ENCODE results near the gene LST1.

LST1 gene

DNA sequence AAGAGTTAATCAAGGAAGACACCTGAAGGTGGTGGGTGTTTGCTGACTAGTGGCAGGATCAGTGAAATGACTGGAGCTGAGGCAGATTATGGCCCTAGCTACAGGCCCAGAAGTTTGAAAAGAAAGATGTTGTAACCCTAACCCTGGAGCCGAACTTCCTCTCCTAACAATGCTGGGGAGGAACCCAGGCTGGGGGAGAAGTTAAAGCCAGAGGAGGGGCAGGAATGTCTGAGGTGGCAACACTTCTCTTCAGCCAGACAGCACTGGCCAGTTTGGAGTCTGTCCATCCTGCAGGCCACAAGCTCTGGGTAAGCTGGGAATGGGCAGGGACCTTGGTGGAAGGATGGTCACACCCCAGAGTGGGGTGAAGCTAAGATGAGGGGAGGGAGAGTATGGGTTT, at the start of gene LST1:
LST1 (plus strand) TSS at position 270 of the 400 bp plus-strand sequence. CDS start 1,023 bp downstream, outside the sequence.
- DNase-seq, result peak in 1 of 2 donors; percentile 30

DNA sequence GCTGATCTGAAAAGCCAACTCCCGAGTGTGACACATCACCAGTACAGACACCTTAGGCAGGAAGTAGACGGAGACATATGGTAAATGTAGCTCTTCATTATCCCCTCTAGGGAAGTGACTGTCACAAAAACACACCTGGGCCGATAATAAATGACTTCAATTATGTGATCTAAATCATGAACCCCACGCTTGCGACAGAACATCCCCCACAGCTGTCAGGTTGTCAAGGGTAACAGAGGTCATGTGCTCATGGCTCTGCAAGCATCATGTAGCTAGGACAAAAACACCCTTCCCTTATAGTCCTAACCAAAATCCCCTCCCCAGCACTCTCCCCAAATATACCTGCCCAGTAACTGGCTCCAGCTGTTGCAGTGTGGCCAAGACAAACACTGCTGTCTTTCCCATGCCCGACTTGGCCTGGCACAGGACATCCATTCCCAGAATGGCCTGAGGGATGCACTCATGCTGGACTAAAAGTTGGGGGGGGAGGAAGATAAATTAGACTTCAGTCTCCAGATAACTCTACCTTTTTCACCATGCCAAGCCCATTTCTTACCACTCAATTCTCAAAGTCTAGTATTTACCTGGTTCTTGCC, 47.2 kb upstream of the LST1 start:
- peak in 1 of 2 donors; percentile 40 for DNase-seq

DNA sequence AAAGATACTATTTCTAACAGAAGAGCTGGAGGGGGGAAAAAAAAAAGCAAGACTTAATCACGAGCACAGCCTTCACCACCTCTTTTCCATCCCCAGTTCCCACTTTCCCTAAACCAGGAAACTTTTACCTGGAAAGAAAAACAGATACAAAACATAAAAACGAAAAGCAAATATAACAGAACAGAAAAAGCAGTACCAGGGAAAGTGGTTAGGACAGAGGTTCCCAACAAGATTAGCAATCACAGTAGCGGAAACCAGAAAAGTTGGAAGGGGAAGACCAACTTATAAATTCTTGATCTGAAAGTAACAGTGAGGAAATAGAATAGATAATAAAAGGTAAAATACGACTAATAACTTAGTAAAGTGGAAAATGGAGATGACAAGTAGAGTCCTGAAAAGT, 45.4 kb upstream of the LST1 start:
- no peak for DNase-seq

DNA sequence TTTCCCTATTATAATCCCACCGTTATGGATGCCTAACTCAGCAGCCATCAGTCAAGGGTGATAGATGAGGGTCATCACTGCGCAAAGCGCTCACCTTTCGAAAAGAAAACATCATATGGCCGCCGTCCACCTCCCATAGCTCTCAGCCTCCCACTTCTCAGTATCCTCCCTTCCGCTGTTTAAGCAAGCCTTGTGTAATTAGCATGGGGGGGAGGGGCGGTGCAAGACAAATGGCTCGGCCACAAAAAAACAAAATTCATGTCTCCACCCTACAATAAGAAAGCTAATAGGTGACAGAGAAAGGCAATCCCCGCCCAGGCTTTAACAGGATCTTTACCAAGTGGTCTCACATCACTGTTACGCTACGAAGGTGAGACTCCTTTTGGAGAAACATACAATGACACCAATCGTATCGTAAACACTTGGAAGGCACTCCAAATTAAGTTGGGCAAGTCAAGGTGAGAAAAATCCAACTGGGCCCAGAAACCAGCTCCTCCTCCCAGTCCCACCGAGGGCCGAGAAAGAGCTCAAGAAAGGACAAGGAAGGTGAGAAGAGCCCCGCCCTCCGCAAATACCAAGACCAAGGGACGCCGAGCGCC, 44.9 kb upstream of the LST1 start:
- peak; percentile 73 to 82 for DNase-seq

DNA sequence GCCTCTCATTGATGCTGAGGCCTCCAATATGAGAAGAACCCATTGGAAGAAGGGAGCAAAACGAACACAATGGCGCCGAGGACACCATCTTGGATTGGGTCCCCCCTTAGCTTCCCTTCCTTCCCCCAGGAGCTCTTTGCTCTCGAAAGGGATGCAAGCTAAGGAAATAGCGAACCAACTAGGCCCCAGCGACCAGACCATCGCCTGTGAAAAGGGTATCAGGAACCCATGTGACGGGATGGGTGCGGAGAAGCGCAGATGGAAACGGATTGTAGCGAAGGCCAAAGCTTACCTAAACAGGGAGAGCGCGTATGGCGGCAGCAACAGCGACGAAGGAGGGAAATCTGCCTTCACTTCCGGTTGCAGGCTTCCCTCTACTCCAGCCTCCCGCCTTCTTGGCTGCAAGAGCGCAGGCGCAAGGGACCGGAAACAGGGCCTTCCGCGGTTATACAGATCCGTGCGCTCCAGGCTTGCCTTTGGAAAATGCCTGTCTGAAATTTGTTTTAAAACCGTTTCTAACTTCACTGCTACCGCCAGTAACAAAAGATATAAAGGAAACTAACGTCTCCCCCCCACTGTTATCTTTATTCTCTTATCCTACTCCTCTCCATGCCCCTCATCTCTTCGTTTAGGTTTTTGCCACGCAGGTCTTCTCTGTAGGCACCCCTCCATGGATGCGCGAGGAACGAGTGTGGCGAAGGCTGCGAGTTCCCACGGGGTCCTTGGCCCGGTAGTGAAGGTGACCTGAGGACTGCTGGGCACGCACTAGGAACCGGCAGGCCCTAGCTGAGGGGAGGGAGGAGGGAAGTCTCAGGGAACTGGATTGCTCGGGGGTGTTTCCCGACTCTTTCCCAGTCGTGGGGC, 44.2 kb upstream of the LST1 start, which contains the start of gene DDX39B:
DDX39B (minus strand) TSS at position 346 of the 864 bp plus-strand sequence. CDS start 1,471 bp downstream, outside the sequence.
- peak; percentile 96 for DNase-seq

DNA sequence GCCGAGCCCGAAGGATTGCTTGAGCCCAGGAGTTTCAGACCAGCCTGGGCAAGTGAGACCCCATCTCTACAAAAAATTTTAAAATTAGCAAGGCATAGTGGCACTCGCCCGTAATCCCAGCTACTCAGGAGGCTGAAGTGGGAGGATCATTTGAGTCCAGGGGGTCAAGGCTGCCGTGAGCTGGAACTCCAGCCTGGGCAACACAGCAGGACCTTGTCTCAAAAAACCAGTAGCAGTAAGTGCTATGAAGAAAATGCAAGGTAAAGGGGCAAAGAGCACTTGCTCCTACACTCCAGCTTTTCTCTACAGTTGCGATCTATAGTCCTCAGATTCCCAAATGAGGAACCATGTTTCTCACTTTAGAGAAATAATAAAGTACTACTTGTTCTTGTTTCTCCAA, 42.4 kb upstream of the LST1 start:
- no peak for DNase-seq

DNA sequence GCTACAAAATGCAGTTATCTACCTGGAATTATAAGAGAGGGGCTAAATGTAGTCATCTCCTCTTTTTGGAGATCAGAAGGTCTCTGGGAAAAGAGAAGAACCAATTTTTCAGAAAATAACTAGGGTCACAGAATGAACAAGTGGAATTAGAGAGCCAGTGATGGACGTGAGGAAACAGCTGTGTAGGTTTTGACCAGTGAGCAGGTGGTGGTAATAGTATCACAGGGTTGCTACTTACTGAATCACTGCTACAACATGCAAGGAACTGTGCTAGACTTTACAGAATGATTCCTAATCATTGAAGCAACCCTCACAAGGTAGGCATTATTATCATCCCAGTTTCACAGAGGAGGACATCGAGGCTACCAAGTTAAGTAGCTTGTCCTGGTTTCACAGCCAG, 41.4 kb upstream of the LST1 start:
- DNase-seq, result no peak

DNA sequence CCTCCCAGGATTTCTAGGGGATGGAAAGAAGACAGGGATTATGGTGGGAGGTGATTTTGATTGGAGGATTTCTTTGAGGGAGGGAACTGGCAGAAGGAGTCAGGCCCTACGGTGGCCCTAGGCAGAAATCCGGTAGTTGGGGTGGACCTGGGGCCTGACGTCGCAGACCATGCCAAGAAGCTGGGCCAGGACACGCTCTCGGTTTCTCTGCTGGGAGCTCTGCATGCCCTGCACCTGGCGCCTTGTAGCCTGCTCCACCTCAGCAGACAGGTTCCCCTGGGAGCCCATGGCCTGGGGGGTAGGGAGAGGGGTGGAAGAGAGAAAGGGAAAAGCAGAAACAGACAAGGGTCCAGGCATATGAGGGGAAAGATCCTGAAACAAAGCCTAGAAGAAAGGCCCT, 40.8 kb upstream of the LST1 start:
- DNase-seq, result no peak

DNA sequence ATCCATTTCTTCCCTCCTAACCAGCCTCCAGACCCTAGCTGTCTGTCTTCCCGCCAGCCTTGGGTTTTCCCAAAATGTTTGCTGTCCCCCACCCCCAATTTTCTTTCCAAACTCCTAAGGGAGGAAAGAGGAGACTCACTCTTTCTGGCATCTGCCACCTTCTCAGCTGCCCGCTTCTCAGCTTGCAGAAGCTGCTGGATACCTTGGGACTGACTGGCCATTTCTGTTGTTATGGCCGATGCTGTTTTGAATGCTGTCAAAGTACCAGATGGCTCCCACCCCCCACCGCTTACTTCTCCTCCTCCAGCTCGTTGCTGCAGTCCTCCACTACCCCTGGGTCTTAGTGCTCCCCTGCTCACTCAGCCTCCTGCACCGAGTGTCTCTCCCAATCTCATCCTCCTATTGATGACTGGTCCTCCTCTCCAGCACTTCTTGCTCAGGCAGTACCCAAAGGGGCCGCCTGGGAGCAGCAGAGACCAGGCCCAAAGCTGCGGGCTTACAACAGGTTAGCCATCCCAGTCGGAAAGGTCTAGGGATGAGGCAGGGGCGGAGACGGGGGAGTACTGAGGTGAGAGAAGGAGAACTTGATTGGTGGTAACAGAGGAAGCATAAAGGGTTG, 39.6 kb upstream of the LST1 start, which contains the start of gene ATP6V1G2:
ATP6V1G2 (minus strand) TSS at position 270 of the 619 bp plus-strand sequence; CDS start at position 221, 49 bp downstream.
- DNase-seq, result peak; percentile 86 to 88

DNA sequence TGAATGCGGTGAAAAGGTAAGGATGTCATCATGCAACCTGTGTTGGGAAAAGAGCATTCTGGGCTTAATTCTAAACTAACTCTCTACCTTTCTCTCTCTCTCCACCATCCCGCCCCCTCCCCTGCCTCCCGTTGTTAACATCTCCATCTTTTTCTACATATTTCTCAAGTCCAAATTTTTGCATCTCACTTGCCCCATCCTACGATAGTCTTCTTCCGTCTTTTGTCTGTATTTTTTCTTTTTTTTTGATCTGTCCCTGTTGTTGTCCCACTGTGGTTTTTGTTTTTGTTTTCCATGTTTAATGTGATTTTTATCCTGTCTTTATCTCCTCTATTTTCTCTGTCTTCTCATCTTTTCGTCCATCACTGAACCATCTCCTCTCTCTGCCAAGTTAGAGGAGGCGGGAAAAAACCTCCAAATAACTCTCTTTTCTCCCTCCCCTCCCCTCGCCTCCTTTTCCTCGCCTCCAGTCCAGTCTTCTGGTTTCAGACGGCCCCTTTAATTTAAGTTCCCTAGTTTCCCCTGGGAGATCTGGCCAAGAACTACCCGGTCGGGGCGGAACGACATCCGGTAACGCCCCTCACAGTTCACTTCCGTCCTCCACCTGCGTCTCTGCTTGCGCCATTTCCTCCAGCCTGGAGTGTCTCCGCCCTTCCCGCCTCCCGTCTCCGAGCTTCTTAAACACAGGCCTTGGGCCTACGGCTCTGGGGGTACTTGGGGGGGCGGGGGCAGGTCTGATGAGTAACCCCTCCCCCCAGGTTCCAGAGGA, 38.9 kb upstream of the LST1 start, which contains the start of gene NFKBIL1:
NFKBIL1 (plus strand) TSS at position 651 of the 769 bp plus-strand sequence; CDS start at position 738, 87 bp downstream.
- peak; percentile 91 to 95 for DNase-seq

DNA sequence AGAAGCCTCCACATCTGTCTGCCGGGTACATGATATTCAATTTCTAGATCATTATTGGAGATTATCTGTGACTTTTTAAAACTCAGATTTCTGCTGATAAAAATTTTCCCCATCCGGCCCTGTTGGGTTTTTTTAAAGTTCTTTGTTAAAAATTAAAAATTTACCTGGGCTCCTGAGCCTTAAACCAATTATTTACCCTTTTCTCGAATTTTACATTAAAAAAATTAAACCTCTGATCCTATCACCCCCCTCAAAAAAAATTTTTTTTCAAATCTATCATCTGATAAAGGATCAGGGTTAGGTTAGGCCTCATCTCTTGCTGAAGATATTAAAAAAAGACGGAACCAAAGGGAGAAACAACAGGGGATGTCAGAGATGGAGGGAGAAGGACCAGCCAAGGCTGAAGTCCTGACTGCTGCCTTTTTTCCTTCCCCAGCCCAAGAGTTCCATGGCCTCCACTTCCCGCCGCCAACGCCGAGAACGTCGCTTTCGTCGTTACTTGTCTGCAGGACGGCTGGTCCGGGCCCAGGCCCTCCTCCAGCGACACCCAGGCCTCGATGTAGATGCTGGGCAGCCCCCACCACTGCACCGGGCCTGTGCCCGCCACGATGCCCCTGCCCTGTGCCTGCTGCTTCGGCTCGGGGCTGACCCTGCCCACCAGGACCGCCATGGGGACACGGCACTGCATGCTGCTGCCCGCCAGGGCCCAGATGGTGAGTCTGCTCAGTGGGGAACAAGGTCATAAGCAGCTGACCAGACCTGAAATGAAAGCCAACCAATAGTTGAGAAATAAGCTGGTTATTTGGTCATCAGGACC, 38.1 kb upstream of the LST1 start:
- DNase-seq, result no peak

DNA sequence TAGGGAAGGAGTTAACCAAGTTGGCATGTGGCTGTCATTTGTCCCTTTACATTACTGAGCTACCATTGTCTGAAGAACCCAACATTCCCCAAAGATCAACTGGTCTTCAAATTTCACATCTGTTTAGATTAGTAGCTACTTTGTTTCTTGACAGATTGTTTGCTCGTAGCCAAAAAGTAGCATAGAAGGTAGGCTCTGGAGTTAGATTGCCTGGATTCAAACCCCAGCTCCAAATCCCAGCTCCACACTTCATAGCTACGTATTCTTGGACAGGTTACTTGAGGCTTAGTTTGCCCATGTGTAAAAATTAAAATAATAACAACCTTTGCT, 37.6 kb upstream of the LST1 start:
- no peak for DNase-seq

DNA sequence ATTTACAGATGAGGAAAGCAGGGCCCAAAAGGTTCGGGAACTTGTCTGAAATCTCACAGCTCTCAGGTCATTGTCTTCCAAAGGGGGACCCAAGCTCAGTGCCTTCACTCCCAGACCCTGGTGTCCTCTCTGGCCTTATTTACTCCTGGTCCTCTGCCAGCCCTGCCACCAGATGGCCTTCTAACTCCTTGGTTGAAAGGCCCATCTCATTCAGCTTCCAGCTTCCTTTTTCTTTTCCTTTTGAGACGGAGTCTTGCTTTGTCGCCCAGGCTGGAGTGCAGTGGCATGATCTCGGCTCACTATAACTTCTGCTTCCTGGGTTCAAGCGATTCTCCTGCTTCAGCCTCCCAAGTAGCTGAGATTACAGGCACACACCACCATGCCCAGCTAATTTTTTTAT, 34.7 kb upstream of the LST1 start:
- peak; percentile 79 for DNase-seq

DNA sequence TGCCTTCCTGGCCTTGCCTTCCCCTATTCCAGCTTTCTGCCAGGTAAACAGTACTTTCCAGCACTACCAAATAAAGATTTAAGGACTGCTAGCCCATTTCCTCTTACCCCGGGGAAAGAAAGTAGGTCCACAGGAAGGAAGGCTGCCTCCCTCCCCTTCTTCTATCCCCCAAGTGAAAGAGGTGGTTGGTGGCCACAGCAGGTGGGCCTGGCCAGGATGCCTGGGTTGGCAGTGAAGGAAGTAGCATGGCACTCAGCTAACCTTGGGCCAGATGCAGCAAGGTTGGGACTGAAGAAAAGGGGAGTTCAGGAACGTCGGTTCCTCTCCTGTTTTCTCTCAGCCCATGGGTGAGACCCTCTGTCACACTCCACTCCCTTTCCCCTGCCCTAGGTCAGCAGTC, 29.8 kb upstream of the LST1 start:
- no peak for DNase-seq

DNA sequence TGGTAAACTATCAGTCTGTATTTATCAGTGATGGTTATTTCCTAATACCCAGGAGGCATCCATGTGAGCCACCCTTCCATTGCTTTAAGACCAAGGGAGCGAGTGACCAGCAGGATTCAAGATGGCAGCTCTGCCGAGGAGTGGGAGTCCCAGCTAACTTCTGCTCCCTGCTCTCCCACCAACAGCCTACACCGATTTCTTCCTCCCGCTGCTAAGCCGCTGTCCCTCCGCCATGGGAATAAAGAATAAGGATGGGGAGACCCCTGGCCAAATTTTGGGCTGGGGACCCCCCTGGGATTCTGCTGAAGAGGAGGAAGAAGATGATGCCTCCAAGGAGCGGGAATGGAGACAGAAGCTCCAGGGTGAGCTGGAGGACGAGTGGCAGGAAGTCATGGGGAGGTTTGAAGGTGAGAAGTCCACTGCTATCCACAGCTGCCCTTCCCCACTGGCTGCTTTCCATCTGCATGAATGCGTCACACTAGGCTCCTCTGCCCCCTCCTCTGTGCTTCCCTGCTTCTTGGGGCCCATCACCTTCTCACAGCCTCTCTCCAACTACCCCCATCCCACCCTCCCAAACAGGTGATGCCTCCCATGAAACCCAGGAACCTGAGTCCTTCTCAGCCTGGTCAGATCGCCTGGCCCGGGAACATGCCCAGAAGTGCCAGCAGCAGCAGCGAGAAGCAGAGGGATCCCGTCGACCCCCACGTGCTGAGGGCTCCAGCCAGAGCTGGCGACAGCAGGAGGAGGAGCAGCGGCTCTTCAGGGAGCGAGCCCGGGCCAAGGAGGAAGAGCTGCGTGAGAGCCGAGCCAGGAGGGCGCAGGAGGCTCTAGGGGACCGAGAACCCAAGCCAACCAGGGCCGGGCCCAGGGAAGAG, 28.4 kb upstream of the LST1 start:
- no peak for DNase-seq

DNA sequence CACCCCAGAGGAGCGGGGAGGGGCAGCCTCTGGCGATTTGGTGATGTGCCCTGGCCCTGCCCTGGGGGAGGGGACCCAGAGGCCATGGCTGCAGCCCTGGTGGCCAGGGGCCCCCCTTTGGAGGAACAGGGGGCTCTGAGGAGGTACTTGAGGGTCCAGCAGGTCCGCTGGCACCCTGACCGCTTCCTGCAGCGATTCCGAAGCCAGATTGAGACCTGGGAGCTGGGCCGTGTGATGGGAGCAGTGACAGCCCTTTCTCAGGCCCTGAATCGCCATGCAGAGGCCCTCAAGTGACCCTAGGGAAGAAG, 27.8 kb upstream of the LST1 start:
- no peak for DNase-seq

DNA sequence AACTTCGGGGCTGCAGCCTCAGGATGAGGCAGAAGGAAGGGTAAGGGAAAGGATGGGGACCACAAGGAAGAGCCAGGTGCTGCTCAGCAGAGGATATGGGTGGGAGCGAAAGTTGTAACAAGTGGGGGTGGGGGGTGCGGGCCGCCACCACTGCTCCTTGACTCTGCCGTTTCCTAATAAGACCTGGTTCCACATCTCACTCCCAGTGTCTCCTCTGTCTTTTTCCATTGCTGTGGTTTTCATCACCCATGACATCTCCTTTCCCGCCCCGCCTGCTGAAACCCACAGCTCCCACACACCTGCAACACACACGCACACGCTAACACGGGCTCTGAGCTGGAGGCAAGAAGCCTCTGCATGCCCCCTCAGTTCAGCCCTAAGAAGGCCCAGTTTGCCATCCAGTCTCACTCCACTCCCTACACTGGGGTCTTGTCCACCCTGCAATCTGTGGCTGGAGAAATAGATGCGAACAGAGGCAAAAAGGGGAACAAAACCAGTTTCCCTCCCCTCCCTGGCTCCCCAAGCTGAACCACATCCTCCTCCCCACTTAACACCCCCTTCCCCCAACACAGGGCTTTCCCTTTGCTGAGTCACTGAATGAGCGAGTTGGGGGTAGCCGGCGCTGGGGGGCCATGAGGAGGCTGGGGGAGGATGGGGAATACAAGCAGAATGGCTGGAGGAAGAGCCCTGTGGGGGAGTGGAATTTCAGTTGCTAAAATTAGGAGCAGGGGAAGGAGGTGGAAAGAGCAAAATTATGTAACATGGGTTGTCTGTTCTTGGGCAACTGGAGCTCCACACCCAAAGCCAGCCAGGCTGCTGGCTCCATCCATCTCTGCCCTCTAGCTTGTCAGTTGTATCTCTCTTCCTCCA, 27.2 kb upstream of the LST1 start:
- DNase-seq, result peak; percentile 71 to 83

DNA sequence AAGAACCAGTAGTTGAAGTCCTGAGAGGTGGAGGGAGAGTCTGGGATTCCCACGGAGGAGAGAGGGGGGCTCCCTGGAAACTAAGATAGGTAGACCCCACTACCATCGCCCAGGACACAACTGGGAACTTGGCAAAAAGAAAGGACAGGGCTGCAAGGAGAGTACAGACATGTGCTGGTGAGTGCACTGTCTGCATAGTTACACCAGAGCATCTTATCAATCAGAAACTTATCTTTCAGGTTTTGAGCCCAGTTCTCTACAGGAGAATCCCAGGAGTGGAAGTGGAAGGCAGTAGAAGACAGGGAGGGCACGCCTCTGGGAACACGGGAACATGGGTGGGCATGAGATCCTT, 26.5 kb upstream of the LST1 start:
- no peak for DNase-seq

DNA sequence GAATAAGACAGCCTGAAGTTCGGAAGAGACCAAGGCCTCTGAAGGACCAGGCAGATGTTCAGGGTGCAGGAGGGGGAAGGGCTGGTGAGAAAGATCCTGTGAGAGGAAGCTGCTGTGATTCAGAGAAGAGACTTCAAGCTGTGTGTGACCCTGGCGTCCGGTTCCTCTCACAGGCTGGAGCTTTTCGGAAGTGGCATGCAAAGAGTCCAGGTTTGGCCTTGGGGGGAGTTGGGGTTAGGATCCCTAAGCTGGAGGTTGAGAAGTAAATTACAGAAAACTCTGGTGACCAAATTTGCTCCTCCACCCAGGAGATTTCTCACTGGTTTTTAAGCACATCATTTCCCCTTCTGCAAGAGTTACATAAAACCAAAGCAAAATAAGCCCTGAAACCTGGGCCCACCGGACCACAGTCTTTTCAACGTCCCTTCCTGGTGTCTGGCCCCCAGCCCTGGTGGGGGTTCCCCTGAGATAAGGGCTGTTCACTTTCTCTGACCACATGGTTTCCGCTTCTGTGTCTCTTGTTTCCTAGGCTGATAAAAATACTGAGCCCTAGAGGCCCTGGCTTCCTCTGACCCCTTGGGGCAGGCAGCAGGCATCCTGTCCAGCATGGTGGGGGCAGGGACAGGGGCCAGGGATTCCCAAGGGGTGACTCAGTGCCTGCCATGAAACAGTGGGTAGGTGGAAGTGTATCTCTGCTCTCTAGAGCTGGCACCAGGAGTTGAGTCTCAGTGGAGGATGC, 25.9 kb upstream of the LST1 start:
- peak; percentile 61 to 78 for DNase-seq

Data from CD4-positive, alpha-beta T cell treated with Interleukin-1 beta for 1 hour (primary cell).